OCI-LY7 (cell line): ENCODE results near the gene DDX39A. TPM values are rescaled to one million over a fixed set of nuclear protein-coding genes. Genes with fewer than 3 reads are reported as not detected.

ENCODE experiments used
- BruUV-seq: library from RNA; stranded (reverse); fragments of 400-500 nt; replicated peaks from 2 replicates; lab custom pipeline; 2021; lab: Mats Ljungman, UMichigan
- CTCF ChIA-PET: fragments of 300-600 bp; sonication (Branson Sonifier 250); formaldehyde crosslinking; loops from one replicate; lab custom pipeline; 2022; ENCODE audit warnings: antibody characterized with exemption; ENCODE audit not compliant: unreplicated experiment; lab: Charles Lee
- POLR2A ChIA-PET: fragments of 300-600 bp; sonication (Branson Sonifier 250); formaldehyde crosslinking; loops from one replicate; lab custom pipeline; 2022; ENCODE audit warnings: antibody characterized with exemption; lab: Charles Lee
- DNase-seq: peaks from one replicate; pipeline ENCODE4 v3.0.0-alpha.2; 2015; ENCODE audit warnings: low spot score
- H2AFZ ChIP-seq: fragments of 200-600 bp; sonication (generic), shearing (Covaris generic); 2 replicates; pipeline ENCODE4 v1.6.1; 2014; ENCODE audit warnings: mild to moderate bottlenecking, antibody characterized with exemption, low read length, moderate library complexity
- H3K27ac ChIP-seq: fragments of 200-600 bp; sonication (generic); 2 replicates; pipeline ENCODE4 v1.5.1; 2014; ENCODE audit warnings: mixed run types, low read depth, mild to moderate bottlenecking, moderate library complexity, low read length, inconsistent platforms; ENCODE audit not compliant: poor library complexity, severe bottlenecking
- H3K36me3 ChIP-seq: fragments of 200-600 bp; sonication (generic); 2 replicates; pipeline ENCODE4 v1.6.1; 2014; ENCODE audit warnings: mild to moderate bottlenecking, antibody characterized with exemption, low read length, moderate library complexity, mixed read lengths; ENCODE audit not compliant: insufficient read depth
- H3K4me1 ChIP-seq: fragments of 200-600 bp; sonication (generic); 2 replicates; pipeline ENCODE4 v1.5.1; 2014; ENCODE audit warnings: mild to moderate bottlenecking, low read length; ENCODE audit not compliant: insufficient read depth, poor library complexity, severe bottlenecking
- H3K4me2 ChIP-seq: fragments of 200-600 bp; sonication (generic); 2 replicates; pipeline ENCODE4 v1.6.1; 2014; ENCODE audit warnings: mild to moderate bottlenecking, low read length
- H3K4me3 ChIP-seq: fragments of 200-600 bp; sonication (generic); 2 replicates; pipeline ENCODE4 v1.5.1; 2014; ENCODE audit warnings: mild to moderate bottlenecking, low read depth, low read length; ENCODE audit not compliant: poor library complexity, severe bottlenecking
- H3K79me2 ChIP-seq: fragments of 200-600 bp; sonication (generic); 2 replicates; pipeline ENCODE4 v1.6.1; 2016; ENCODE audit warnings: low read depth, mild to moderate bottlenecking, low read length, moderate library complexity, mixed read lengths; ENCODE audit not compliant: insufficient read depth
- H3K9me2 ChIP-seq: fragments of 200-600 bp; sonication (generic); 2 replicates; pipeline ENCODE4 v1.6.1; 2016; ENCODE audit warnings: mild to moderate bottlenecking, low read length, mixed read lengths; ENCODE audit not compliant: insufficient read depth
- H3K9me3 ChIP-seq: fragments of 200-600 bp; sonication (generic); 2 replicates; pipeline ENCODE4 v1.6.1; 2014; ENCODE audit warnings: mild to moderate bottlenecking, mixed run types, low read length, mixed read lengths
- H4K20me1 ChIP-seq: fragments of 200-600 bp; sonication (generic); 2 replicates; pipeline ENCODE4 v1.6.1; 2014; ENCODE audit warnings: mild to moderate bottlenecking, antibody characterized with exemption, low read length, moderate library complexity, mixed read lengths; ENCODE audit not compliant: insufficient read depth
- CTCF ChIP-seq: fragments of 200-600 bp; sonication (generic); conservative IDR thresholded peaks from 2 replicates; pipeline ENCODE4 v1.5.1; 2014; ENCODE audit warnings: mild to moderate bottlenecking, antibody characterized with exemption, low read length, moderate library complexity, mixed read lengths
- EZH2phosphoT487 ChIP-seq: fragments of 200-600 bp; sonication (generic); IDR thresholded peaks from 2 replicates; pipeline ENCODE4 v1.6.1; 2018; ENCODE audit warnings: low read depth, borderline replicate concordance, mild to moderate bottlenecking, mixed run types, antibody characterized with exemption, low read length, moderate library complexity, mixed read lengths
- intact Hi-C: fragments of 100-400 bp; cut with micrococcal nuclease; formaldehyde crosslinking; loops from one replicate; pipeline ENCODE4 v1.10.0; 2022; ENCODE audit not compliant: unreplicated experiment
- total RNA-seq, 2 experiments: library from RNA; depleted of rRNA in 1 of 2; stranded (reverse); fragments of >200 nt in 1 of 2; shearing (Covaris generic) in 1 of 2; gene quantifications; 2 replicates each; pipeline ENCODE4 v1.2.3, GENCODE V29; 2014 to 2022

DDX39A gene
- total RNA-seq, 2 experiments from 2014 or later, result 294 to 474 TPM

- DNase-seq, result no peak
- ChIA-PET POLR2A (no interaction called here), CTCF (no interaction called here)
- Histone ChIP-seq H3K9me3 (no peaks in the 10 kb centered on the region), H3K27ac (no peak overlapping the region), H3K4me1 (peaks cover 23% of the 10 kb centered on the region), H4K20me1 (peaks cover 33% of the 10 kb centered on the region), H3K36me3 (peaks cover 98% of the 10 kb centered on the region), H2AFZ (no peak overlapping the region), H3K4me3 (no peak overlapping the region), H3K79me2 (peaks cover 58% of the 10 kb centered on the region), H3K9me2 (no peaks in the 10 kb centered on the region), H3K4me2 (no peak overlapping the region)
- no TSS peak for BruUV-seq
- TF ChIP-seq EZH2phosphoT487 (no peak), CTCF (no peak)
- intact Hi-C loops, result no loop called here
Measured at GRCh38 chr19:14411938-14412245, 7.2 kb downstream of the DDX39A start.

- intact Hi-C loops, result no loop called here
- no peak for DNase-seq
- no TSS peak for BruUV-seq
- Histone ChIP-seq H3K36me3 (peaks cover 98% of the 10 kb centered on the region), H2AFZ (no peak overlapping the region), H3K79me2 (peaks cover 52% of the 10 kb centered on the region), H3K27ac (no peak overlapping the region), H4K20me1 (peaks cover 30% of the 10 kb centered on the region), H3K4me1 (peaks cover 18% of the 10 kb centered on the region), H3K9me3 (no peaks in the 10 kb centered on the region), H3K9me2 (no peaks in the 10 kb centered on the region), H3K4me3 (no peak overlapping the region), H3K4me2 (no peak overlapping the region)
- ChIA-PET CTCF (no interaction called here), POLR2A (no interaction called here)
- TF ChIP-seq CTCF (no peak), EZH2phosphoT487 (no peak)
Measured at GRCh38 chr19:14411161-14411937, 7.8 kb downstream of the DDX39A start.
